H1 (cell line): ENCODE results near the gene EPHB3. TPM values are rescaled to one million over a fixed set of nuclear protein-coding genes. Genes with fewer than 3 reads are reported as not detected.
A peak's percentile ranks its signal among the peaks of the same experiment; 100 is the strongest.

Experiments
- ASH2L ChIP-seq: fragments of 200-600, 300-600 bp; sonication (generic); IDR thresholded peaks from one replicate; pipeline ENCODE4 v1.7.1; 2017; ENCODE audit warnings: low read length
- CEBPB ChIP-seq: IDR thresholded peaks from 2 replicates; pipeline ENCODE4 v1.6.1; 2012; ENCODE audit warnings: low read depth, low read length
- CHD7 ChIP-seq: fragments of 300-600 bp; sonication (generic); IDR thresholded peaks from 2 replicates; pipeline ENCODE4 v1.7.1; 2012; ENCODE audit warnings: low read length, moderate library complexity, mild to moderate bottlenecking, inconsistent platforms; ENCODE audit not compliant: insufficient replicate concordance
- E2F6 ChIP-seq: IDR thresholded peaks from 2 replicates; pipeline ENCODE4 v1.6.1; 2012; ENCODE audit warnings: inconsistent platforms
- EZH2 ChIP-seq: fragments of 200-600 bp; sonication (generic); IDR thresholded peaks from 2 replicates; pipeline ENCODE4 v1.7.1; 2012; ENCODE audit warnings: low read depth, mild to moderate bottlenecking, moderate library complexity, low read length, inconsistent platforms; ENCODE audit not compliant: severe bottlenecking
- HDAC2 ChIP-seq, 2 experiments: fragments of 300-600 bp in 1 of 2; sonication (generic) in 1 of 2; IDR thresholded peaks; 2 replicates each; pipeline ENCODE4 v1.6.1; 2011 to 2012; ENCODE audit warnings: low read depth in 2 of 2, low read length in 2 of 2, mild to moderate bottlenecking in 2 of 2, moderate library complexity in 2 of 2, borderline replicate concordance in 1 of 2, inconsistent platforms in 1 of 2
- KDM5A ChIP-seq: fragments of 200-600 bp; IDR thresholded peaks from 2 replicates; pipeline ENCODE4 v1.7.1; 2012; ENCODE audit warnings: mild to moderate bottlenecking, low read length, inconsistent platforms, mixed read lengths
- RBBP5 ChIP-seq: IDR thresholded peaks from 2 replicates; pipeline ENCODE4 v1.7.1; 2012; ENCODE audit warnings: low read depth, mild to moderate bottlenecking, inconsistent platforms, low read length, moderate library complexity, borderline replicate concordance
- YY1 ChIP-seq: IDR thresholded peaks from 2 replicates; pipeline ENCODE4 v1.6.1; 2011; ENCODE audit warnings: low read depth, mild to moderate bottlenecking, low read length
- polyA plus RNA-seq, 7 experiments: library from polyadenylated mRNA; depleted of rRNA in 3 of 7; stranded (reverse) in 5 of 7; unstranded in 2 of 7; fragments of >200 nt in 5 of 7; fragments of 200-250 nt in 2 of 7; gene quantifications; 1 replicate in 5 of 7; 2 replicates in 1 of 7; 4 replicates in 1 of 7; pipeline versions ENCODE4 v1.2.1 to v1.2.3, GENCODE V29; 2011 to 2013; ENCODE audit warnings: missing spikeins in 2 of 7, mixed read lengths in 2 of 7
- total RNA-seq: library from RNA; stranded (reverse); fragmentation: NEBNext Ultra II Directional; extraction: Animal tissue kit (Norgen Biotek cat#: 25700); gene quantifications from 2 replicates; pipeline ENCODE4 v1.2.1, GENCODE V29; 2021

Gene EPHB3
- total and polyA plus RNA-seq, 2 of the 8 experiments (the other 6 are each of a cell fraction or from before 2014, with no cell fraction given): 0.41 to 0.91 TPM

- TF ChIP-seq CHD7 (no peak), CEBPB (no peak; the same call in 1 of the 2 replicates), RBBP5 (no peak), ASH2L (no peak), EZH2 (no peak), HDAC2 (IDR thresholded peaks at IDR 0.05; ENCODE audit: borderline replicate concordance in 1 of 2, low read depth in 2 of 2, low read length in 2 of 2) (no peak), YY1 (peak; percentile 63; the same call in 1 of the 2 replicates), E2F6 (no peak), KDM5A (no peak; the same call in 1 of the 2 replicates)
Observed at GRCh38 chr3:184561061-184561912, at the start of gene EPHB3 (continued).
